Epithelial cell of proximal tubule (primary cell): Measurements from ENCODE around the gene AZI2. TPM values are rescaled to one million over a fixed set of nuclear protein-coding genes. Genes with fewer than 3 reads are reported as not detected.

ENCODE experiments used
- DNase-seq: peaks from one replicate; pipeline ENCODE4 v3.0.0-alpha.2; 2011; ENCODE audit warnings: low read depth
- H3K4me3 ChIP-seq: 2 replicates; pipeline ENCODE4 v1.5.1; 2011; ENCODE audit warnings: low read depth, mild to moderate bottlenecking, low read length
- CTCF ChIP-seq: conservative IDR thresholded peaks from 2 replicates; pipeline ENCODE4 v1.5.1; 2012; ENCODE audit warnings: low read depth, mild to moderate bottlenecking, low read length
- total RNA-seq: library from RNA; depleted of rRNA; stranded (reverse); fragments of >200 nt; gene quantifications from 2 replicates; pipeline ENCODE4 v1.2.3, GENCODE V29; 2015

Gene AZI2
- total RNA-seq, 1 donor from 2014 or later: 17.5 TPM

- H3K4me3 ChIP-seq: peak overlapping the region; percentile 82
- TF ChIP-seq CTCF: no peak
- DNase-seq: no peak
These were observed 1.0 kb downstream of the AZI2 start for GRCh38 chr3:28347374-28348264.

GRCh38 chr3:28345690-28346089 is 2.9 kb downstream of the AZI2 start:
- DNase-seq: no peak
- TF ChIP-seq CTCF: no peak
- no peak overlapping the region for H3K4me3 ChIP-seq

- H3K4me3 ChIP-seq: no peak overlapping the region
- DNase-seq: no peak
- no peak for TF ChIP-seq CTCF
These were observed 5.5 kb downstream of the AZI2 start for GRCh38 chr3:28343144-28343543.

- TF ChIP-seq CTCF: no peak
- H3K4me3 ChIP-seq: no peak overlapping the region
- no peak for DNase-seq
These were observed 11.4 kb downstream of the AZI2 start for GRCh38 chr3:28337230-28337629.

- no peak overlapping the region for H3K4me3 ChIP-seq
- no peak for DNase-seq
- no peak for TF ChIP-seq CTCF
These were observed 13.4 kb downstream of the AZI2 start for GRCh38 chr3:28335246-28335645.

GRCh38 chr3:28334552-28334951 is 14.1 kb downstream of the AZI2 start:
- no peak for DNase-seq
- H3K4me3 ChIP-seq: no peak overlapping the region
- TF ChIP-seq CTCF: no peak
